Activated CD4-positive, alpha-beta T cell treated with anti-CD3 and anti-CD28 coated beads for 1 hour (primary cell): ENCODE results near the gene CDKN1A.

Experiments
- DNase-seq: peaks from one replicate; pipeline ENCODE4 v3.0.0-alpha.2; 2020

Gene CDKN1A

DNA sequence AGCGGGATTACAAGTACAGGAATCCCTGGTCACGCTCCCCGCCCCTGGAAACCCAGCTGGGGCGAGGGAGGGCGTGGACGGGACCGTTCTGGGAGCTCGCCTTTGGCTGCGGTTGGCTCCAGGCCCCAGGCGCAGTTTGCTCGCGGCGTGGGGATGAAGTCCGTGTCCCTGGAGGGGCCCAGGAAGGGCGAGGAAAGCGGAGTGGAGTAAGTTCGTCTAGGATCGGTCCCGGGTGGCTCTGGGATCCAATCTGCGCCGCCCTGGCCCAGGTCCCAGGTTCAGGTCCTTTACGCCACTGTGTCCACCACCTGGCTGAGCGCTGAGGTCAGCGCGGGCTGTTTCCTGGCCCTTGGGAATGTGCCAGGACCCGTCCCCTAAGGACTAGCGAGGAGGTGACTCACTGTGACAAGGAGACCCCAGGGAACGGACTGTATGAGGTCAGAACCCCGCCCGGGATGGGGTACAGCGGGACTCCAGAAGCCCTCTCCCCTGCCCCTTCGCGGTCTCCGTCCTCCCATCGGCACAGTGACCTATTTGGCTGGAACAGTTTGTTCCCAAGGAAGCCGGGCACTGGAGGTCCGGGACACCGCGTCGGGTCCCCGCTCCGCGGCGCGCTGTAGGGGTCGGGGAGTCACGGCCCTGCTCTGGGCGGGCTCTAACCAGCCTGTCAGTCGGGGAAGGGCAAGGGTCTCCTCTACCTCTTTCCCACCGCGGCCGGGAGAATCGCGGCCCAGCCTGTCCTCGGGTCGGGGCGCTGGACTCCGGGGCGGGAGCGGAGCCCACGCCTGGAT is 724 bp downstream of the CDKN1A start:
- no peak for DNase-seq

DNA sequence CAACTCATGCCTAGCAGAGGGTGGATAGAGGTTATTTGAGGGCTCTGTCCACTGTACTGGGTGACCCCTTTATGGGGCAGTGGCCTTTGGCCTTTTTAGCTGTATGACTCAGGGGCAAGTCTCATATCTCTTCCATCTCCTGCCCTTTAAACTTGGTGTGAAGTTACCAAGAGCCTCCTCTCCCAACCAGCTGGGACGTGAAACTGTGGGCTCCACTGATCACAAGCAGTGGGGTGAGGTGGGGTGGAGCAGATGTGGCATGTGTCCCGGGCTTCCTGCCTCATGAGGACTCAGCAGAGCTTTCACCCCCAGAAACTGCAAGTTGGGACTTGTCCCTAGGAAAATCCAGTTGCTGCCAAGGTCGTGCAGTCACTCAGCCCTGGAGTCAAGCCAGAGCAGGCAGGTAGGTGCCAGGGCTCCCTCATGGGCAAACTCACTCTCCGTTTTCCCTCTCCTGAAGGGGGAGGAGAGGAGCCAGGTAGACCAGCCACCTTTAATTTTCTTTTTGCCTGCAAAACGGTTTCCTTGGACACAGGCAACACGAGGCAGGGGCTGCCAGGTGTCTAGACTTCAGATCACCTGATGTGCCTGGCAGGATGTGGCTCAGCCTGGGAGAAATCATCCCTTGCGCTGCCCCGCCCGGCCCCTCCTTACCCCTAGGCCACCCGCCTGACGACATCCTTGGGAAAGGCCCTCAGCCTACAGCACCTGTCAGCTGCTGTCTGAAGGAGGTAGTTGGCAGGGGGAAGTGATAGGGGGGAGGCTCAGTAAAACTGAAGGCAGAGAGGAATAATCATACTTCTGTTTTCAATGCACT is 4.0 kb downstream of the CDKN1A start:
- peak; percentile 50 for DNase-seq

DNA sequence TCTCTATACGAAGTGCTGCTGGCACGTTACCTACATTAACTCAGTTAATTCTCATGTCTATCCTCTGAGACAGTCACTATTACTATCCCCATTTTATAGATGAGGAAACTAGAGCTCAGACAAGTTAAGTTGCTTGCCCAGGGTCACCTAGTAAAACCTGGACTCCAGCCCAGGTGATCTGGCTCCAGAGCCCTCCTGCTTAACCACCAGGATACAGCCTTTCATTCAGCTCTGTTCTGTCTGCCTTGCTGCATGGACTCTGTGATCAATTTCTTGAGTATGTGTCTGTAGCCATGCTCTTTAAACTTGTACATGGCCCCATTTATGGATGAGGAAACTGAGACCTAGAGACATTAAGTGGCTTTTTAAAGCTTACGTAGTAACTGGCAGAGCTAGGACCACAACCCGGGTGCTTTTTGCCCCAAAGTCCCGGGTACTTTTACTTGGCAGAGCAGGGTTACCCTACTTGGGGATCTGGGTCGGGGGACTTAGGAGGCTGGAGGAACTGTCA is 4.7 kb downstream of the CDKN1A start:
- no peak for DNase-seq

DNA sequence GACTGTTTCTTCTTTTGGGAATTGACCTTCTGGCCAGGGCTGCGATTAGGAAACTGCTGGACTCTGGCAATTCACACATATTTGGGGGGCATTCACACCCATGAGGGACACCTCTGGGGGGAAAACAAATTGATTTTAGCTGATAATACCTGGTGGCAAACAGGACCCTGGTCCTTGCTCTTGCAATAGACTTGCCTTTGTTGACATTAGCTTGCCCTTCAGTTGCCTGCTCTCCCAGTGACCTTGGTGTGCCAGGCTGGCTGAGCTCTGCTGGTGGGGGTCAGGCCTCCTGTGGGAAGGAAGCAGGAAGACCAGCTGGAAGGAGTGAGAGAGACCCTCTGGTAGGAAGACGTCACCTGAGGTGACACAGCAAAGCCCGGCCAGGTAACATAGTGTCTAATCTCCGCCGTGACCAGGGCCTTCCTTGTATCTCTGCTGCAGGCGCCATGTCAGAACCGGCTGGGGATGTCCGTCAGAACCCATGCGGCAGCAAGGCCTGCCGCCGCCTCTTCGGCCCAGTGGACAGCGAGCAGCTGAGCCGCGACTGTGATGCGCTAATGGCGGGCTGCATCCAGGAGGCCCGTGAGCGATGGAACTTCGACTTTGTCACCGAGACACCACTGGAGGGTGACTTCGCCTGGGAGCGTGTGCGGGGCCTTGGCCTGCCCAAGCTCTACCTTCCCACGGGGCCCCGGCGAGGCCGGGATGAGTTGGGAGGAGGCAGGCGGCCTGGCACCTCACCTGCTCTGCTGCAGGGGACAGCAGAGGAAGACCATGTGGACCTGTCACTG is 5.3 kb downstream of the CDKN1A start:
- DNase-seq, result no peak

DNA sequence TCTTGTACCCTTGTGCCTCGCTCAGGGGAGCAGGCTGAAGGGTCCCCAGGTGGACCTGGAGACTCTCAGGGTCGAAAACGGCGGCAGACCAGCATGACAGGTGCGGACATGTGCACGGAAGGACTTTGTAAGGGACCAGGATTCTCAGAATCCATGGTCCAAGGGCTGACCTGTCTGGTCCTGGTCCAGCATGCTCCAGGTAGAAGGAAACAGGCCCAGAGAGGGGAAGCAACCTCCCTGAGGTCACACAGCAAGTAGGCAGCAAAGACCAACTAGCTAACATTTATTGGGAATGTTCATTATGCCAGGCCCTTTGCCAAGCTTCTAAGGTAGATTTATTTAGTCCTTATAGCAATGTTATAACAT is 5.9 kb downstream of the CDKN1A start:
- DNase-seq, result no peak

DNA sequence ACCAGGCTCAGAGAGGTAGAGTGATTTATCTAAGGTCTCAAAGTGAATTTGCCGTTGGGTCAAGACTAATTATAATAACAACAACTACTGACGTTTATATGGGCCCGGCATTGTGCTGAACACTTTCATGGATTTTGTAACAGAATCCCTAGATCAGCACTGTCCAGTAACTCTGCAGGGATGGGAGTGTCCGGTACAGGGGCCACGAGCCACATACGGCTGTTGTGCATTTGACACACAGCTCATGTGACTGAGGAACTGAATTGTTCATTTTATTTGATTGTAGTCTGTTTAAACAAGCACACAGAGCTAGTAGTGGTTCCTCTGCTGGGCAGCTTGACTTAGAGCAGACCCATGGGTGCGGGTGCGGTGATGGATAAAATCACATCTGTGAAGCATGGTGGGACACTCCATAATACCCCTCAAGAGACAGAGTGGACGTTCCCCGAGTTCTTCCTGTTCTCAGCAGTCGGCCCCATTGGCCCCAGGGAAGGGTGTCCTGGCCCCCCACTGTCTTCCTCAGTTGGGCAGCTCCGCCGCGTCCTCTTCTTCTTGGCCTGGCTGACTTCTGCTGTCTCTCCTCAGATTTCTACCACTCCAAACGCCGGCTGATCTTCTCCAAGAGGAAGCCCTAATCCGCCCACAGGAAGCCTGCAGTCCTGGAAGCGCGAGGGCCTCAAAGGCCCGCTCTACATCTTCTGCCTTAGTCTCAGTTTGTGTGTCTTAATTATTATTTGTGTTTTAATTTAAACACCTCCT is 6.8 kb downstream of the CDKN1A start:
- DNase-seq, result no peak

DNA sequence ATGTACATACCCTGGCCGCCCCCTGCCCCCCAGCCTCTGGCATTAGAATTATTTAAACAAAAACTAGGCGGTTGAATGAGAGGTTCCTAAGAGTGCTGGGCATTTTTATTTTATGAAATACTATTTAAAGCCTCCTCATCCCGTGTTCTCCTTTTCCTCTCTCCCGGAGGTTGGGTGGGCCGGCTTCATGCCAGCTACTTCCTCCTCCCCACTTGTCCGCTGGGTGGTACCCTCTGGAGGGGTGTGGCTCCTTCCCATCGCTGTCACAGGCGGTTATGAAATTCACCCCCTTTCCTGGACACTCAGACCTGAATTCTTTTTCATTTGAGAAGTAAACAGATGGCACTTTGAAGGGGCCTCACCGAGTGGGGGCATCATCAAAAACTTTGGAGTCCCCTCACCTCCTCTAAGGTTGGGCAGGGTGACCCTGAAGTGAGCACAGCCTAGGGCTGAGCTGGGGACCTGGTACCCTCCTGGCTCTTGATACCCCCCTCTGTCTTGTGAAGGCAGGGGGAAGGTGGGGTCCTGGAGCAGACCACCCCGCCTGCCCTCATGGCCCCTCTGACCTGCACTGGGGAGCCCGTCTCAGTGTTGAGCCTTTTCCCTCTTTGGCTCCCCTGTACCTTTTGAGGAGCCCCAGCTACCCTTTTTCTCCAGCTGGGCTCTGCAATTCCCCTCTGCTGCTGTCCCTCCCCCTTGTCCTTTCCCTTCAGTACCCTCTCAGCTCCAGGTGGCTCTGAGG is 7.6 kb downstream of the CDKN1A start:
- no peak for DNase-seq

DNA sequence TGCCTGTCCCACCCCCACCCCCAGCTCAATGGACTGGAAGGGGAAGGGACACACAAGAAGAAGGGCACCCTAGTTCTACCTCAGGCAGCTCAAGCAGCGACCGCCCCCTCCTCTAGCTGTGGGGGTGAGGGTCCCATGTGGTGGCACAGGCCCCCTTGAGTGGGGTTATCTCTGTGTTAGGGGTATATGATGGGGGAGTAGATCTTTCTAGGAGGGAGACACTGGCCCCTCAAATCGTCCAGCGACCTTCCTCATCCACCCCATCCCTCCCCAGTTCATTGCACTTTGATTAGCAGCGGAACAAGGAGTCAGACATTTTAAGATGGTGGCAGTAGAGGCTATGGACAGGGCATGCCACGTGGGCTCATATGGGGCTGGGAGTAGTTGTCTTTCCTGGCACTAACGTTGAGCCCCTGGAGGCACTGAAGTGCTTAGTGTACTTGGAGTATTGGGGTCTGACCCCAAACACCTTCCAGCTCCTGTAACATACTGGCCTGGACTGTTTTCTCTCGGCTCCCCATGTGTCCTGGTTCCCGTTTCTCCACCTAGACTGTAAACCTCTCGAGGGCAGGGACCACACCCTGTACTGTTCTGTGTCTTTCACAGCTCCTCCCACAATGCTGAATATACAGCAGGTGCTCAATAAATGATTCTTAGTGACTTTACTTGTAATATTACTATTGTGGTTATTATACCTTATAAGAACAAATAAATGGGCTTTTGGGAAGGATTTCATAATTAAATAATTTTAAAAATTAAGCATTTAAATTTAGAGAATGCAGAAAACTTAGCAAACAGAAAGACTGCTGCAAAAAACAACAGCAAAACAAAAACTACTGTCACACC is 8.4 kb downstream of the CDKN1A start:
- no peak for DNase-seq

DNA sequence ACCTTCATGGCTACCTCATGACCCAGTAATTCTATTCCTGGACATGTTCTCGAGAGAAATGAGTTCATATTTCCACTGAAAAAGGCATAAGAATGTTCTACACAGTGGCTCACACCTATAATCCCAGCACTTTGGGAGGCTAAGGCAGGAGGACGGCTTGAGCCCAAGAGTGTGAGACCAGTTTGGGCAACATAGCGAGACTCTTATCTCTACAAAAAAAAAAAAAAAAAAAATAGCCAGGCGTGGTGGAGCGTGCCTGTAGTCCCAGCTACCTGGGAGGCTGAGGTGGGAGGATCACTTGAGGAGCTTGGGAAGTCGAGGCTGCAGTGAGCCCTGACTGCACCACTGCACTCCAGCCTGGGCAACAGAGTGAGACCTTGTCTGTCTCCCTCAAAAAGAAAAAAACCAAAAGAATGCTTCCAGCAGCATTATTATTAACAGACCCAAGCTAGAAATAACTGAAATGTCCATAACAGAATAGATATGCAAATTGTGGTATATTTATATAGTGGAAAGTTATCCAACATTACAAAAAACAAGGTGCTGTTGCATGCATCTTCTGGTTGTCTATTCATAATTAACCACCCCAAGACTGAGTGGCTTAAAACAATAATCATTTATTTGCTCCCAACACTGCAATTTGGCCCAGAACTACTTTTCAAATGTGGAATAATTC is 9.7 kb downstream of the CDKN1A start:
- DNase-seq, result no peak

DNA sequence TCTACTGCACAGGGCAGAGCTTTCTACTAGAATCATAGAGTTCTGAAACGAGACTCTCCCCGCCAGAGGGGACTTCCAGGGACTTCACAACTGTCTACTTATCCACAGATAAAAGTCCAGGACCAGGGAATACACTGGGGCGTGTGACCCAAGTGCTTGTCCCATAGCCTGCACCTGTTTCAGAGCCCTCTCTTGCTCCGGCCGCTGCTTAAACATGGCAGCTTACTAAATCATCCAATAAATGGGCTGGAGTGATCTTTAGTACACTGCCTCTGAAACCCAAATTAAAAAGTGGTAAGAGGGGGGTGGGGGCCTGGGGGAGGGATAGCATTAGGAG is 10.2 kb downstream of the CDKN1A start:
- no peak for DNase-seq

DNA sequence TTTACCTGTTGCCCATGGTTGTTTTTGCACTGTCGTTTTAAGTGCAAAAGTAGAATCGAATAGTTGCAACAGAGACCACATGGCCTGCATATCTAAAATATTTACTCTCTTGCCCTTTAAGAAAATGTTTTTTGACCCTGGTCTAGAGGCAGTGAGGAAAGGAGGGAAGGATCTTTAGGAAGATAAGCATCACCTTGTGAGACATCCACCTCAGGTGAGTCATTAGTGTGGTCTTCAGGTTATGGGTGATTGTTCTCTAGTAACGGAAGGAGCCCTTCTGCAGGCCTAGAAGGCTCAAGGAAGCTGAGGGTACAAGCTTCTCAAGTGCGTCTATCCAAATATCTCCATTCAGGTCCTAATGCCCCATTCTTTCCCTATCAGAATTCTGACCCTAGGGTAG is 12.5 kb downstream of the CDKN1A start:
- no peak for DNase-seq

DNA sequence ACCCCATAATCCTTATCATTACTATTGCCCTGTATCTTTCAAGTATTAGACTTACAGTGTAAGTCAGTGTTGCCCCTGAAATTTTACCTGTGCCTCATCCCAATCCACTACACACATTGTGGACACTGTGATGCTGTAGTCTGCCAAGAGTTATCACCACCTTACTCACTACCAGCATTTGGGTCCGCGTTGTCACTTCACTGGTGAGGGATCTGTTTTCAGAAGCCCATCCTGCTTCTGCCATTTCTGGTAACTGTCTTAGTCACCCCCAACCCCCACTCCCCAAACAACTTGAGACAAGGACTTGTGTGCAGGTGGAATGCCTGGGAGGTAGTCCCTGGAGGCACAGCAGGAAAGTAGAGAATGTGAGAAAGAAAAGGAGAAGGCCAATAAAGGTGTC is 13.1 kb downstream of the CDKN1A start:
- DNase-seq, result no peak

DNA sequence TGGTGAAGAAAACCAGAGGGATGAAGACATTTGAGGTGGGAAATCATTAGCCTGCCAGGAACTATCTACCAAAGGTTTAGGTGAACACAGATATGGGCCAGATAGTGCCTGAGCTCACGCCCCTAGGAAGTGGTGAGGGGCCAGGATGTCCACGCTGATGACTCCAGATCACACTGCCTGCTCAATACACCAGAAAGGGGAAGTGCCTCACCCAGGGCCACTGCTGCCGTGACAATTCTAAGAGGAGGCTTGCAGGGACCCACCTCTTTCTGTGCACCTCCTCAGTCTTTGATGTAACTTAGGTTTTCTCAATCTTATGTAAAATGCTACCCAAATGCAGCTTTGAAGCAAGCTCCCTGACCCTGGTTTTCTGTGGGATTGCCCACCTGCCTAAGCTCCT is 13.7 kb downstream of the CDKN1A start:
- no peak for DNase-seq

DNA sequence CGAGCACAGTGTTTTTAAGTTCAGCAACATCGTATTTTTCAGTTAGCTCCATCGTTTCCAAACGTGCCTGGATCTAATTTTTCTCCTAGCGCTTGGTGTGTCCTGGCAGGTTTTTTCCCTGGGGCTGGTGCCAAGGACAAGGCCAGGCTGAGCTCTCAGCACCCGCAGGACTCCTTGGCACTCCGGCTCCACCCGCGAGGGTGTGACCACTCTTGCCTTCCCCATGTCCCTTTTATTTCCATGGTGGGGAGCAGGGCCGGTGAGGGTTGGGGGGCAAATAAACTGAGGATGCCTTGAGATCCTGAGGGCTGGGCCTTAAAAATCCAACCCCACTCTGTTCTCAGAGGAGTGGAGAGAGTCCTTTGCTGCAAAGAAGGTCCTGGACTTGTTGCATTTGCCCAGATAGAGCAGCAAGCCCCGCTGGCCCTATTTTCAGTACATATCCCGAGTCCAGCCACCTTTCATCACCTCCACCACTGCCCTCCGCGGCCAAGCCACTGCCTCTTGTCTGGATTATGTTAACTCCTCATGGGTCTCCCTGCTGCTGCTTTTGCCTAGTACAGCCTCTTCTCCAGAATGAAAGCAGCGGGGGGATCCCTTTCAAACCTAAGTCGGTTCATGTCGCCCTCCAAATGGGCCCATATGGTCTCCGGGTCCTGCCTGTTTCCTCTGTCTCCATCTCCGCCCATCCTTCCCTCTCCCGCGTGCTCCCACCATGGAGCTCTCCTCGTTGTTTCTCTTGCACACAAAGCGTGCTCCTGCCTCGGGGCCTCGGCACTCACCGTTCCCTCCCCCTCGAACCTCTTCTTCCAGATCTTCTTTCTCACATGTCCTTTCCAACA is 14.6 kb downstream of the CDKN1A start:
- DNase-seq, result no peak

DNA sequence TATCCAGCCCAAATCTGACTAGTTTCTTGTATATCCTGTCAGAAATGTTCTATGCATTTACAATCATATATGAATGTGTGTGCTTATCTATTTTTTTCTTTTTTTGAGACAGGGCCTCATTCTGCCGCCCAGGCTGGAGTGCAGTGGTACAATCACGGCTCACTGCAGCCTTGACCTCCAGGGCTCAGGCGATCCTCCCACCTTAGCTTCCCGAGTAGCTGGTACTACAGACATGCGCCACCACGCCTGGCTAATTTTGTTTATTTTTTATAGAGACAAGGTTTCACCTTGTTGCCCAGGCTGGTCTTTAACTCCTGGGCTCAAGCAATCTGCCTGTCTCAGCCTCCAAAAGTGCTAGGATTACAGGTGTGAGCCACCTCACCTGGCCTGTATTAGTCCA is 16.1 kb downstream of the CDKN1A start:
- DNase-seq, result no peak

DNA sequence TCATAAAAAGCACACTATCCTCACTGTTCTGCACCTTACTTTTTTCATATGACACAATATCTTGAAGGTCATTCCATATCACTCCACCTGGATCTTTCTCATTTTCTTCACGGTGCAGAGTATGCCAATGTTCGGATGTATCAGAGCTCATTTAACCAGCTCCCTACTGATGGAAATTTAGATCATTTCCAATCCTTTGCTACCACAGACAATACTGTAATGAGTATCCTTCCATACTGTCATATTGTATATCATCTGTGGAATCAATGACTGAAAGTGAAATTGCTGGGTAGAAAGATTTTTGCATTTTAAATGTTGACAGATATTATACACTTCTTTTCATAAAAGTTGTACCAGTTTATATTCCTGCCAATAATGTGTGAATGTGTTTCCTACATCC is 16.9 kb downstream of the CDKN1A start:
- no peak for DNase-seq

DNA sequence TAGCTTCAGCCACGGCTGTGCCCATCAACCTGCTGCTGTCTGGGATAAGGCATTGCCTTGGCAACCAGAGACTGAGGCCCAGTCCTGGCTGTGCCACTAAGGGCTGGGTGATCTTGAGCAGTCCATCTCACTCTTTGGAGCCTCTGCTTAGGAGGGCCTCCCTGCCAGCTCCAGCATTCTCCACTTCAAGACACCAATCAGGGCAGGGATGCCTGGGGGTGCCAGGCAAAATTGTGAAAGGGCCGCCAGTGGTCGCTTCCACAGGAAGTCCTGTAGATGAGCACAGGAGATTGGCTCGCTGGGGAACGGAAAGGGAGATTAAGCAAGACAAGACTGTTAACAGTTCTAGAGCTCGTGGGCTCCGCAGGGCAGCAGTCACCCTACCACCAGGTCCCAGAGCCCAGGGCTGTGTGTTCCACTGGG is 19.0 kb downstream of the CDKN1A start, which contains the start of gene RAB44:
Gene RAB44, plus strand, starts transcription at position 346 of the 423 bp plus-strand sequence. CDS start 6,410 bp downstream, outside the sequence.
- no peak for DNase-seq

DNA sequence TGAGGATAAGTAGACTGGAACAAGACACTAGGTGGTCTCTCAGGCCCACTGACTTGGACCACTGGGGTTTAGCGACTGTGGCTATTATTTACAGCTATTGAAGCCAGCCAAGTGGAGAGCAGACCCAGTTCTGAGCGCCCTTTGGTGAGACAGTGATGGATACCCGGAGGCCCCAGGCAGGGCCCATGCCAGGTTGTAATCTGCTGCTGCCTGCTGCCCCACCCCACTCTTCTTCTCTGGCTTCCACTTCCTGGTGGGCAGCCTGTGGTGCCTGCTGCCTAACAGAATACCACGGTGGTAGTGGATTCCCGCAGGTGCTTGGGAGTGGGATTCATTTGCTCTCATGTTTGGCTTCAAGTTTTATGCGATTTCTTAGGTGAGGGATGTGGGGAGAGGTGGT is 19.7 kb downstream of the CDKN1A start:
- no peak for DNase-seq

DNA sequence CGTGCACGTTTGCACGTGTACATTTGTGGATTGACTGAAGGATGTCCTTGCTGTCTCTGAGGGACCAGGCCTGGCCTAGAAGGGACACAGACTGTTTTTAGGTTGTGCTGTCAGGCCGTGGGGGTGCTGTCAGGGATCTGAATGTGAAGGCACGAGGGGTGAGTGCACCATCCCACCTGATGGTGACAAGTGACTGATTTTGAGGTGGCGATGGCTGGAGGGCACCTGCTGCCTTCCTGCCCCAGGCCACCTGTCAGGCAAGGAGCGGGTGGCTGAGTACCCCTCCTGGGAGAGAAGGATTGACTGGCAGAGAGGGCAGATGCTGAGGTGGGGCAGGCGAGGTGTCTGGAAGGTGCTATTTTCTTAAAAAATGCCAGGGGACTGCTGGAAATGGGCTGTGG is 20.4 kb downstream of the CDKN1A start:
- no peak for DNase-seq
